Measurements from ENCODE around the gene ERAP2.

DNA sequence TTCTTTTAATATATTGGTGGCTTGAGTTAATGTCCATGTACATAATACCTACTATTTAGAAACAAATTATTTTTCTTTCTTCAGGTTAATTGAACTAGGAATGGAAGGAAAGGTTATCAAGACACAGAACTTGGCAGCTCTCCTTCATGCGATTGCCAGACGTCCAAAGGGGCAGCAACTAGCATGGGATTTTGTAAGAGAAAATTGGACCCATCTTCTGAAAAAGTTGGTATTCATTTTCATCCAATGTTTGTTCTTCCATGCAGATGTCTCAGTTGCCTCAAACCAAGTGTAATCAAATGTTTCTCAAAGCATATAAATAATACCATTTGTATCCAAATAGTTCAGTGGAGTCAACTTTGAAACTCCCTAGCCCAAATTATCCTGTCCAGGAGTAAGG is 36.9 kb downstream of the ERAP2 start:
- TF ChIP-seq, protein P1, sequence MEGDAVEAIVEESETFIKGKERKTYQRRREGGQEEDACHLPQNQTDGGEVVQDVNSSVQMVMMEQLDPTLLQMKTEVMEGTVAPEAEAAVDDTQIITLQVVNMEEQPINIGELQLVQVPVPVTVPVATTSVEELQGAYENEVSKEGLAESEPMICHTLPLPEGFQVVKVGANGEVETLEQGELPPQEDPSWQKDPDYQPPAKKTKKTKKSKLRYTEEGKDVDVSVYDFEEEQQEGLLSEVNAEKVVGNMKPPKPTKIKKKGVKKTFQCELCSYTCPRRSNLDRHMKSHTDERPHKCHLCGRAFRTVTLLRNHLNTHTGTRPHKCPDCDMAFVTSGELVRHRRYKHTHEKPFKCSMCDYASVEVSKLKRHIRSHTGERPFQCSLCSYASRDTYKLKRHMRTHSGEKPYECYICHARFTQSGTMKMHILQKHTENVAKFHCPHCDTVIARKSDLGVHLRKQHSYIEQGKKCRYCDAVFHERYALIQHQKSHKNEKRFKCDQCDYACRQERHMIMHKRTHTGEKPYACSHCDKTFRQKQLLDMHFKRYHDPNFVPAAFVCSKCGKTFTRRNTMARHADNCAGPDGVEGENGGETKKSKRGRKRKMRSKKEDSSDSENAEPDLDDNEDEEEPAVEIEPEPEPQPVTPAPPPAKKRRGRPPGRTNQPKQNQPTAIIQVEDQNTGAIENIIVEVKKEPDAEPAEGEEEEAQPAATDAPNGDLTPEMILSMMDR (IDR thresholded peaks at IDR 0.05): no peak
- TF ChIP-seq POLR2A (IDR thresholded peaks at IDR 0.05) (no peak), POLR2AphosphoS5 (IDR thresholded peaks at IDR 0.05) (no peak)
